NCI-H82 (cell line): ENCODE results near the gene WNT7B.

Experiments used
- DNase-seq: peaks from one replicate; lab custom pipeline; 2025; lab: John Stamatoyannopoulos, UW

The WNT7B gene

DNA sequence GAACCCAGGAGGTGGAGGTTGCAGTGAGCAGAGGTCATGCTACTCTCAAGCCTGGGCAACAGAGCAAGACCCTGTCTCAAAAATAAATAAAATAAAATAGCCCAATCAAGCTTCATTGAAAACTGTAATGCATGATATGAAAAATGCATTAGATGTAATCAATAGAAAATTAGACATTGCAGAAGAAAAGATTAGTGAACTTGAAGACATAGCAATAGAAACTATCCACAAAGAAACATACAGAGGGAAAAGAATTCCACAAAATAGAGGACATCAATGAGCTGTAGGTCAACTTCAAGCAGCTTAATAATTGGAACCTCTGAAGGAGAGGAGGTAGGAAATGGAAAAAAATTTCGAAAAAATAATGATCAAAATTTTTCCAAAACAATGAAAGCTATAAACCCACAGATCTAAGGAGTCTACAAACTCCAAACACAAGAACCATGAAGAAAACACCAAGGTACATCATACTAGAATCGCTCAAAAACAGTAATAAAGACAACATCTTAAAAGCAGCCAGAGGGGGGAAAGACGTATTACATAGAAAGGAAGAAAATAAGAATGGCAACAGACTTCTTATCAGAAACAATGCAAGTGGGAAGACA lies 104.2 kb downstream of the WNT7B start:
- no peak for DNase-seq

DNA sequence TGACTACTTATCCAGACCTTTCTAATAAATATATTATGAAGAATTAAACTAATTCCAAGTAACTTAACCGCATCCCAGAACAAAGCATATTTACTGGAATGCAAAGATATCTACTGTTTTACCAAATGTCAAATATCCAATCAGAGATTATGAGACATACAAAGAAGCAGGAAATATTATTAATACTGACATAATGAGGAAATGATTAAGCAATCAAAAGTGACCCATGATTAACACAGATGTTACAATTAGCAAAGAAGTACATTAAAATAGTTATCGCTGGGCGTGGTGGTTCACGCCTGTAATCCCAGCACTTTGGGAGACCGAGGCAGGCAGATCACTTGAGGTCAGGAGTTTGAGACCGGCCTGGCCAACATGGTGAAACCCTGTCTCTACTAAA lies 105.2 kb downstream of the WNT7B start:
- no peak for DNase-seq
